ENCODE measurements around the gene KIRREL1. TPM values are rescaled to one million over a fixed set of nuclear protein-coding genes. Genes with fewer than 3 reads are reported as not detected.

The KIRREL1 gene
- total RNA-seq, 4 donors from 2014 or later = 37.4 to 77.1 (median 54.6) TPM

- H3K4me1 ChIP-seq = no peaks in the 10 kb centered on the region
- WGBS = 83% methylated on average over 5 of the region's 5 CpGs
- H3K4me3 ChIP-seq = no peak overlapping the region
- no peaks in the 10 kb centered on the region for H3K9me3 ChIP-seq
- H3K27ac ChIP-seq (replicated peaks in 1 of 4) = no peak overlapping the region
- TF ChIP-seq POLR2A (IDR thresholded peaks at IDR 0.05; ENCODE audit: low read depth) = no peak
- no peak for TF ChIP-seq EP300 (IDR thresholded peaks at IDR 0.05)
- TF ChIP-seq, protein P1, sequence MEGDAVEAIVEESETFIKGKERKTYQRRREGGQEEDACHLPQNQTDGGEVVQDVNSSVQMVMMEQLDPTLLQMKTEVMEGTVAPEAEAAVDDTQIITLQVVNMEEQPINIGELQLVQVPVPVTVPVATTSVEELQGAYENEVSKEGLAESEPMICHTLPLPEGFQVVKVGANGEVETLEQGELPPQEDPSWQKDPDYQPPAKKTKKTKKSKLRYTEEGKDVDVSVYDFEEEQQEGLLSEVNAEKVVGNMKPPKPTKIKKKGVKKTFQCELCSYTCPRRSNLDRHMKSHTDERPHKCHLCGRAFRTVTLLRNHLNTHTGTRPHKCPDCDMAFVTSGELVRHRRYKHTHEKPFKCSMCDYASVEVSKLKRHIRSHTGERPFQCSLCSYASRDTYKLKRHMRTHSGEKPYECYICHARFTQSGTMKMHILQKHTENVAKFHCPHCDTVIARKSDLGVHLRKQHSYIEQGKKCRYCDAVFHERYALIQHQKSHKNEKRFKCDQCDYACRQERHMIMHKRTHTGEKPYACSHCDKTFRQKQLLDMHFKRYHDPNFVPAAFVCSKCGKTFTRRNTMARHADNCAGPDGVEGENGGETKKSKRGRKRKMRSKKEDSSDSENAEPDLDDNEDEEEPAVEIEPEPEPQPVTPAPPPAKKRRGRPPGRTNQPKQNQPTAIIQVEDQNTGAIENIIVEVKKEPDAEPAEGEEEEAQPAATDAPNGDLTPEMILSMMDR (IDR thresholded peaks at IDR 0.05) = no peak
- no peak for TF ChIP-seq POLR2AphosphoS5 (IDR thresholded peaks at IDR 0.05)
- intact Hi-C loops (cut with DNase I) = no loop called here
- H3K36me3 ChIP-seq = no peaks in the 10 kb centered on the region
- DNase-seq (ENCODE audit: extremely low spot score) = no peak
- H3K27me3 ChIP-seq = peaks cover 0 to 23% (median 0%) of the 10 kb centered on the region in 4 donors
Observed at GRCh38 chr1:157951230-157951629, 42.2 kb upstream of the KIRREL1 start.

DNA sequence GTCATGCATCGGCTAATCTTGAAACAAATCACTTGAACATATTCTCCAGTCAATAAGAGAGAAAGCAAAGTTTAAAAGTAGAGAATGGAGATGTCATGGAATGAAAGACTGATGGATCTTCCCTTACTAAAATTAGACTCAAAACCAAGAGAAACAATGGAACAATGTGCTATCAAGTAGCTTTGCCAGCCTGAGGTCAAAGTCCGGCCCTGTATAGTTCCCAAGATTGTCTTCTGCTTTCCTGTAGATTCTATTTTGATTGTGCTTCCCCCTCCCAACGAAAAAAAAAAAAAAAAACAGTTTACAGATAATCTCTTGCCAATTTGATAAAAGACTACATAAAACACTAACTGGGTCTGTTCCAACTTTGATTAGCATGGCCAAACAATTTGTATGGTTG lies 40.8 kb upstream of the KIRREL1 start:
- Histone ChIP-seq H3K4me3 (no peak overlapping the region), H3K4me1 (no peaks in the 10 kb centered on the region), H3K27me3 (peaks cover 0 to 23% (median 0%) of the 10 kb centered on the region in 4 donors), H3K9me3 (no peaks in the 10 kb centered on the region), H3K36me3 (no peaks in the 10 kb centered on the region), H3K27ac (replicated peaks in 1 of 4) (no peak overlapping the region)
- WGBS = 41% methylated on average over 3 of the region's 3 CpGs
- no peak for DNase-seq (ENCODE audit: extremely low spot score)
- no peak for TF ChIP-seq EP300 (IDR thresholded peaks at IDR 0.05)
- TF ChIP-seq, protein P1 (IDR thresholded peaks at IDR 0.05) = no peak
- no peak for TF ChIP-seq POLR2AphosphoS5 (IDR thresholded peaks at IDR 0.05)
- TF ChIP-seq POLR2A (IDR thresholded peaks at IDR 0.05; ENCODE audit: low read depth) = no peak
- intact Hi-C loops (cut with DNase I) = no loop called here

DNA sequence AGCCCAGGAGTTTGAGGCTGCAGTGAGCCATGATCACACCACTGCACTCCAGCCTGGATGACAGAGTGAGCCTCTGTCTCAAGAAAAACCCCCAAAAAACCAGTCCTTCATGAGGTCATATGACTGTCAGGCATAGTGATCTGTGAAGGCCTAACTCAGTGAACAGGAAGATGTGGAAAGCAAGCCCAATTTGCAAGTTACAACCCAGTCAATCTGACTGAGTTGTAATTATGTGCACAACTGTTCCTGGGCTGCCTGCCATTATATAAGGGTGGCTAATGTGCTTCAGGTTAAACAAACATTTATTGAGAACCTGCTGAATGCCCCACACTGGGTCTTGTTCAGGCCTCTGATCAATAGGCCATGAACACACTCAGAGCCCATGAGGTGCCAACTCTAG lies 38.2 kb upstream of the KIRREL1 start:
- no peak for DNase-seq (ENCODE audit: extremely low spot score)
- Histone ChIP-seq H3K27me3 (peaks cover 0 to 10% (median 0%) of the 10 kb centered on the region in 4 donors), H3K4me1 (no peaks in the 10 kb centered on the region), H3K36me3 (no peaks in the 10 kb centered on the region), H3K4me3 (no peak overlapping the region), H3K27ac (replicated peaks in 1 of 4) (no peak overlapping the region), H3K9me3 (no peaks in the 10 kb centered on the region)
- intact Hi-C loops (cut with DNase I) = no loop called here
- TF ChIP-seq, protein P1 (IDR thresholded peaks at IDR 0.05) = no peak
- TF ChIP-seq POLR2A (IDR thresholded peaks at IDR 0.05; ENCODE audit: low read depth) (no peak), POLR2AphosphoS5 (IDR thresholded peaks at IDR 0.05) (no peak), EP300 (IDR thresholded peaks at IDR 0.05) (no peak)

GRCh38 chr1:157955857-157956256 lies 37.6 kb upstream of the KIRREL1 start:
- no peak overlapping the region for H3K27ac ChIP-seq (replicated peaks in 1 of 4)
- peaks cover 0 to 5% (median 0%) of the 10 kb centered on the region in 4 donors for H3K27me3 ChIP-seq
- intact Hi-C loops (cut with DNase I) = no loop called here
- DNase-seq (ENCODE audit: extremely low spot score) = no peak
- WGBS = 78% methylated on average over 6 of the region's 6 CpGs
- no peak for TF ChIP-seq EP300 (IDR thresholded peaks at IDR 0.05)
- no peak for TF ChIP-seq POLR2A (IDR thresholded peaks at IDR 0.05; ENCODE audit: low read depth)
- TF ChIP-seq, protein P1 (IDR thresholded peaks at IDR 0.05) = no peak
- no peak for TF ChIP-seq POLR2AphosphoS5 (IDR thresholded peaks at IDR 0.05)
- no peaks in the 10 kb centered on the region for H3K9me3 ChIP-seq
- H3K4me3 ChIP-seq = no peak overlapping the region
- H3K4me1 ChIP-seq = no peaks in the 10 kb centered on the region
- H3K36me3 ChIP-seq = no peaks in the 10 kb centered on the region

GRCh38 chr1:157956732-157957131 lies 36.7 kb upstream of the KIRREL1 start:
- peaks cover 0 to 8% (median 0%) of the 10 kb centered on the region in 4 donors for H3K27me3 ChIP-seq
- 60% methylated on average over 2 of the region's 2 CpGs for WGBS
- H3K36me3 ChIP-seq = no peaks in the 10 kb centered on the region
- intact Hi-C loops (cut with DNase I) = no loop called here
- no peak overlapping the region for H3K4me3 ChIP-seq
- no peak for DNase-seq (ENCODE audit: extremely low spot score)
- H3K9me3 ChIP-seq = no peaks in the 10 kb centered on the region
- TF ChIP-seq, protein P1 (IDR thresholded peaks at IDR 0.05) = no peak
- TF ChIP-seq EP300 (IDR thresholded peaks at IDR 0.05) = no peak
- no peak for TF ChIP-seq POLR2AphosphoS5 (IDR thresholded peaks at IDR 0.05)
- TF ChIP-seq POLR2A (IDR thresholded peaks at IDR 0.05; ENCODE audit: low read depth) = no peak
- H3K27ac ChIP-seq (replicated peaks in 1 of 4) = no peak overlapping the region
- H3K4me1 ChIP-seq = no peaks in the 10 kb centered on the region

Data from esophagus muscularis mucosa (tissue), 4 donors.